ENCODE measurements around the gene FXYD3. TPM values are rescaled to one million over a fixed set of nuclear protein-coding genes. Genes with fewer than 3 reads are reported as not detected.

The FXYD3 gene
- total RNA-seq, 1 donor from 2014 or later, result not detected

DNA sequence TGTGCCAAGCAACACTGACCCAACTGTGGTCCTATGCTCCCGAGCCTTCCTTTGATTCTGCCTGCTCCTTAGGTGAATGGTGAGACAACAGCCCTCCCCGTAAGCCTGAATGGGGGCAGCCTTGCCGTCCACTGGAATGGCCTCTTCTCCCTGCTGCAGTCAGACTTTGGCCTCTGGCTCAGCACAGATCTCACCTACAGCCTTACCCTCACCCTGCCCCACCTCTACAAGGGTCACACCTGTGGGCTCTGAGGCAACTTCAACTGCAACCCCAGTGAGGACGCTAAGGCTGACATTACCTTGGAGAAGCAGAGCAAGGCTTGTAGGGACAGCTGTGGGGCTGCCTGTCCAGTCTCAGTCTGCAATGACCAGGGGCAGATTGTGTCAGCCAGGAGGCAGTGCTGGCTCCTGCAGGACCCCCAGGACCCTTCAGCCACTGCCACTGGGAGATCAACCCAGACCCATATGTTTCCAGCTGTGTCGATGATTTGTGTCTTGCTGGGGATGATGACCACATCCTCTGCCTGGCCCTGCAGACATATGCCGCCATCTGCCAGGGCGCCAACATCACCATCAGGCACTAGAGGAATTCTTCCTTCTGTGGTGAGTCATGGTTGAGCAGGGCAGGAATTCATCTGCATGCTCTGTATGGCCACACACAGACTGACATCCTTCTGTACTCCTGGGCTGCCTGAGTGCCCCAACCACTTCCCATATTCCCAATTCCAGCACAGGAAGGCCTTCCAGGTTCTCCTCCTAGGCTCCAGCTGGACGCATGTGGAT is 27.3 kb upstream of the FXYD3 start:
- FAIRE-seq (peak; percentile 78), DNase-seq (ENCODE audit: low read depth) (peak; percentile 80)
- Mint-ChIP-seq H3K36me3 (ENCODE audit: low read depth, unreplicated experiment) (no peaks in the 10 kb centered on the region), H3K27me3 (ENCODE audit: low read depth, unreplicated experiment) (peaks cover 8% of the 10 kb centered on the region), H3K9me3 (ENCODE audit: unreplicated experiment) (no peaks in the 10 kb centered on the region), H3K27ac (ENCODE audit: unreplicated experiment) (peak overlapping the region; percentile 79), H3K4me3 (ENCODE audit: unreplicated experiment) (no peak overlapping the region), H3K4me1 (ENCODE audit: low read depth, unreplicated experiment) (peaks cover 5% of the 10 kb centered on the region)
- Histone ChIP-seq H3K4me1 (ENCODE audit: insufficient read depth, low read length) (peaks cover 17% of the 10 kb centered on the region), H3K79me2 (ENCODE audit: insufficient read depth, low read length) (no peaks in the 10 kb centered on the region), H3K27ac (ENCODE audit: low read depth, low read length) (no peak overlapping the region), H4K20me1 (ENCODE audit: insufficient read depth, low read length) (no peaks in the 10 kb centered on the region), H3K27me3 (ENCODE audit: insufficient read depth, low read length) (no peaks in the 10 kb centered on the region), H3K9me3 (ENCODE audit: insufficient read depth, low read depth, low read length) (no peaks in the 10 kb centered on the region), H2AFZ (ENCODE audit: low read depth, low read length) (no peak overlapping the region), H3K4me3 (ENCODE audit: insufficient read depth, low read depth, low read length) (no peak overlapping the region), H3K9ac (ENCODE audit: low read length) (no peak overlapping the region), H3K36me3 (ENCODE audit: insufficient read depth, low read length) (no peaks in the 10 kb centered on the region), H3K4me2 (ENCODE audit: low read length) (peak overlapping the region; percentile 54)
- TF ChIP-seq, protein P1, sequence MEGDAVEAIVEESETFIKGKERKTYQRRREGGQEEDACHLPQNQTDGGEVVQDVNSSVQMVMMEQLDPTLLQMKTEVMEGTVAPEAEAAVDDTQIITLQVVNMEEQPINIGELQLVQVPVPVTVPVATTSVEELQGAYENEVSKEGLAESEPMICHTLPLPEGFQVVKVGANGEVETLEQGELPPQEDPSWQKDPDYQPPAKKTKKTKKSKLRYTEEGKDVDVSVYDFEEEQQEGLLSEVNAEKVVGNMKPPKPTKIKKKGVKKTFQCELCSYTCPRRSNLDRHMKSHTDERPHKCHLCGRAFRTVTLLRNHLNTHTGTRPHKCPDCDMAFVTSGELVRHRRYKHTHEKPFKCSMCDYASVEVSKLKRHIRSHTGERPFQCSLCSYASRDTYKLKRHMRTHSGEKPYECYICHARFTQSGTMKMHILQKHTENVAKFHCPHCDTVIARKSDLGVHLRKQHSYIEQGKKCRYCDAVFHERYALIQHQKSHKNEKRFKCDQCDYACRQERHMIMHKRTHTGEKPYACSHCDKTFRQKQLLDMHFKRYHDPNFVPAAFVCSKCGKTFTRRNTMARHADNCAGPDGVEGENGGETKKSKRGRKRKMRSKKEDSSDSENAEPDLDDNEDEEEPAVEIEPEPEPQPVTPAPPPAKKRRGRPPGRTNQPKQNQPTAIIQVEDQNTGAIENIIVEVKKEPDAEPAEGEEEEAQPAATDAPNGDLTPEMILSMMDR (IDR thresholded peaks at IDR 0.05; ENCODE audit: insufficient read depth, low read depth, low read length), result no peak
- TF ChIP-seq EZH2 (IDR thresholded peaks at IDR 0.05; ENCODE audit: insufficient read depth, low read length), result no peak

DNA sequence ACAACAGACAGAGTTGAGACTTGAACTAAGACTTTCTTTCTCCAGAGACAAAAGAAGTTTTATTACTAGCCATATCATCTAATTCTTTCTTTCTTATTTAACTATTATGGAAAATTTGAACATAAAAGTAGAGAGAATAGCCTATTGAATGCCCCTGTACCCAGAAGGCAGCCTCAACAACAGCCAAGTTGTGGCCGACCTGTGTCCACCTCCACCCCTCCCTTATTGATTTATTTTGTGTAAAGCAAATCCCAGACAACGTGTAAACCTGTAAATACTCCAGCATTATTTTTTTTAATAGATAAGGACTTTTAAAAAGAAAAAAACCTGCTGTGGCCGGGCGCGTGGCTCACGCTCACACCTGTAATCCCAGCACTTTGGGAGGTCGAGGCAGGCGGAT is 26.1 kb upstream of the FXYD3 start:
- Histone ChIP-seq H4K20me1 (ENCODE audit: insufficient read depth, low read length) (no peaks in the 10 kb centered on the region), H3K4me3 (ENCODE audit: insufficient read depth, low read depth, low read length) (no peak overlapping the region), H3K9ac (ENCODE audit: low read length) (no peak overlapping the region), H3K4me1 (ENCODE audit: insufficient read depth, low read length) (peaks cover 17% of the 10 kb centered on the region), H3K27ac (ENCODE audit: low read depth, low read length) (no peak overlapping the region), H3K4me2 (ENCODE audit: low read length) (no peak overlapping the region), H2AFZ (ENCODE audit: low read depth, low read length) (no peak overlapping the region), H3K27me3 (ENCODE audit: insufficient read depth, low read length) (no peaks in the 10 kb centered on the region), H3K36me3 (ENCODE audit: insufficient read depth, low read length) (no peaks in the 10 kb centered on the region), H3K9me3 (ENCODE audit: insufficient read depth, low read depth, low read length) (no peaks in the 10 kb centered on the region), H3K79me2 (ENCODE audit: insufficient read depth, low read length) (no peaks in the 10 kb centered on the region)
- H3K4me3 Mint-ChIP-seq (ENCODE audit: unreplicated experiment), result no peak overlapping the region
- peaks cover 5% of the 10 kb centered on the region for H3K4me1 Mint-ChIP-seq (ENCODE audit: low read depth, unreplicated experiment)
- FAIRE-seq (no peak), DNase-seq (ENCODE audit: low read depth) (no peak)
- H3K27ac Mint-ChIP-seq (ENCODE audit: unreplicated experiment), result no peak overlapping the region
- no peaks in the 10 kb centered on the region for H3K9me3 Mint-ChIP-seq (ENCODE audit: unreplicated experiment)
- peaks cover 10% of the 10 kb centered on the region for H3K27me3 Mint-ChIP-seq (ENCODE audit: low read depth, unreplicated experiment)
- H3K36me3 Mint-ChIP-seq (ENCODE audit: low read depth, unreplicated experiment), result no peaks in the 10 kb centered on the region
- TF ChIP-seq, protein P1 (IDR thresholded peaks at IDR 0.05; ENCODE audit: insufficient read depth, low read depth, low read length), result no peak
- no peak for TF ChIP-seq EZH2 (IDR thresholded peaks at IDR 0.05; ENCODE audit: insufficient read depth, low read length)

DNA sequence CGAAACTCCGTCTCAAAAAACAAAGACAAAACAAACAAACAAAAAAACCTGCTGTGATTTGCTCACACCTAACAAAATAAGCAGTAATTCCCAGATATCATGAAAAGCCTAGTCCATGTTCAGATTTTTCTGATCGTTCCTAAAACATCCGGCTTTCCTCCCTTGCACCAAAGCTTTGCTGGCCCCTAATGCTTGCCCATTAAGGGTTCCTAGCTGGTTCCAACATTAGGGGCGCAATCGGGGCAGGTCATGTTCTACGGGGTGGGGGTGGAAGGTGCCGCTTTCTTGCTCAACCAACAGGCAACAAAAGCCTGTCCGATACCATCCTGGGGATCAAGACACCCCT is 25.5 kb upstream of the FXYD3 start:
- Histone ChIP-seq H3K4me2 (ENCODE audit: low read length) (peak overlapping the region; percentile 77), H3K36me3 (ENCODE audit: insufficient read depth, low read length) (no peaks in the 10 kb centered on the region), H3K27ac (ENCODE audit: low read depth, low read length) (no peak overlapping the region), H2AFZ (ENCODE audit: low read depth, low read length) (peak overlapping the region; percentile 9), H3K4me1 (ENCODE audit: insufficient read depth, low read length) (peaks cover 17% of the 10 kb centered on the region), H3K9ac (ENCODE audit: low read length) (no peak overlapping the region), H4K20me1 (ENCODE audit: insufficient read depth, low read length) (no peaks in the 10 kb centered on the region), H3K27me3 (ENCODE audit: insufficient read depth, low read length) (no peaks in the 10 kb centered on the region), H3K4me3 (ENCODE audit: insufficient read depth, low read depth, low read length) (no peak overlapping the region), H3K79me2 (ENCODE audit: insufficient read depth, low read length) (no peaks in the 10 kb centered on the region), H3K9me3 (ENCODE audit: insufficient read depth, low read depth, low read length) (no peaks in the 10 kb centered on the region)
- no peak for FAIRE-seq
- TF ChIP-seq EZH2 (IDR thresholded peaks at IDR 0.05; ENCODE audit: insufficient read depth, low read length), result no peak
- TF ChIP-seq, protein P1 (IDR thresholded peaks at IDR 0.05; ENCODE audit: insufficient read depth, low read depth, low read length), result no peak
- Mint-ChIP-seq H3K36me3 (ENCODE audit: low read depth, unreplicated experiment) (no peaks in the 10 kb centered on the region), H3K4me1 (ENCODE audit: low read depth, unreplicated experiment) (peaks cover 5% of the 10 kb centered on the region), H3K4me3 (ENCODE audit: unreplicated experiment) (no peak overlapping the region), H3K27me3 (ENCODE audit: low read depth, unreplicated experiment) (peaks cover 12% of the 10 kb centered on the region), H3K27ac (ENCODE audit: unreplicated experiment) (no peak overlapping the region), H3K9me3 (ENCODE audit: unreplicated experiment) (no peaks in the 10 kb centered on the region)
- DNase-seq (ENCODE audit: low read depth), result no peak

Data from astrocyte (in vitro differentiated cells and primary cell).